NB4 (cell line): ENCODE results near the gene LAMA3.

Source experiments
- POLR2A ChIP-seq: IDR thresholded peaks from 2 replicates; pipeline ENCODE4 v1.6.1; 2011; ENCODE audit warnings: mild to moderate bottlenecking; ENCODE audit not compliant: insufficient read length; ENCODE audit errors: extremely low read depth
- TF ChIP-seq, protein P1 (sequence below): IDR thresholded peaks from one replicate; pipeline ENCODE4 v1.5.1; 2012; ENCODE audit warnings: low read depth, low read length

DNA sequence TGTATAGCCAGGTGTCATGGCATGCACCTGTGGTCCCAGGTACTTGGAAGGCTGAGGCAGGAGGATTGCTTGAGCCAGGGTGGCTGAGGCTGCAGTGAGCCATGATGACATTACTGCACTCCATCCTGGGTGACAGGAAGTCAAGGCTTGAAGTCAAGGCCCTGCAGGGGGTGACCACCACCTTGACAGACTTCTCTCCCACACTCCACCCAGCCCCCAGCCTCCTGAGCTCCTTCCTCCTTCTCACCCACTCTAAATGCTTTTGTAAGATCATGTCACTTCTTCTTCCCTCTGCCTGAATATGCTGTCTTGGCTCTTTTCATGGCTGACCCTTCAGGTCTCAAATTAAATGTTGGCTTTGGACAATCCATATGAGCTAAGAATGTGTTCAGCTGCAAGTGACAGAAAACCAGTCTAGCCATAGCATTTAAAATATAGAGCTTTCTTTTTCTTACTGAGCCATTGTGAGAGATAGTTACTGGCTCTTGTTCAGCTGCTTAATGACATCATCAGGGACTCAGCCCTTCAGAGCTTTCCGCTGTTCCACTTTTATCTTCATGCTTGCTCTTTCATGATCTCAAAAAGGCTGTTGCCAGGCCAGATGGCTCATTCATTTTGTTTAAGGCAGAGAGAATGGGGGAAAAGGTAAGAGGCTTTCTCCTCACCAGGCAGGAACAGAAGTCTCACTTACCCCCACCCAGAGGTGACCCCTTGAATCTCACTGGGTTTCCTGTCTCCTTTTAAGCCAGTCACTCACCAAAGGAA is 288.6 kb downstream of the LAMA3 start:
- no peak for TF ChIP-seq POLR2A
- TF ChIP-seq, protein P1, sequence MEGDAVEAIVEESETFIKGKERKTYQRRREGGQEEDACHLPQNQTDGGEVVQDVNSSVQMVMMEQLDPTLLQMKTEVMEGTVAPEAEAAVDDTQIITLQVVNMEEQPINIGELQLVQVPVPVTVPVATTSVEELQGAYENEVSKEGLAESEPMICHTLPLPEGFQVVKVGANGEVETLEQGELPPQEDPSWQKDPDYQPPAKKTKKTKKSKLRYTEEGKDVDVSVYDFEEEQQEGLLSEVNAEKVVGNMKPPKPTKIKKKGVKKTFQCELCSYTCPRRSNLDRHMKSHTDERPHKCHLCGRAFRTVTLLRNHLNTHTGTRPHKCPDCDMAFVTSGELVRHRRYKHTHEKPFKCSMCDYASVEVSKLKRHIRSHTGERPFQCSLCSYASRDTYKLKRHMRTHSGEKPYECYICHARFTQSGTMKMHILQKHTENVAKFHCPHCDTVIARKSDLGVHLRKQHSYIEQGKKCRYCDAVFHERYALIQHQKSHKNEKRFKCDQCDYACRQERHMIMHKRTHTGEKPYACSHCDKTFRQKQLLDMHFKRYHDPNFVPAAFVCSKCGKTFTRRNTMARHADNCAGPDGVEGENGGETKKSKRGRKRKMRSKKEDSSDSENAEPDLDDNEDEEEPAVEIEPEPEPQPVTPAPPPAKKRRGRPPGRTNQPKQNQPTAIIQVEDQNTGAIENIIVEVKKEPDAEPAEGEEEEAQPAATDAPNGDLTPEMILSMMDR: no peak
